ENCODE measurements around the gene HID1. TPM values are rescaled to one million over a fixed set of nuclear protein-coding genes. Genes with fewer than 3 reads are reported as not detected.

The HID1 gene
- total RNA-seq, 1 donor from 2014 or later = 31.6 TPM

- DNase-seq (ENCODE audit: low read depth in 2 of 2) = no peak
These were observed 23.0 kb downstream of the HID1 start for GRCh38 chr17:74949455-74950115.

- DNase-seq (ENCODE audit: low read depth in 2 of 2) = no peak
These were observed 25.4 kb downstream of the HID1 start for GRCh38 chr17:74947041-74947754.

GRCh38 chr17:74946641-74947040 is 25.9 kb downstream of the HID1 start:
- no peak for DNase-seq (ENCODE audit: low read depth in 2 of 2)

- no peak for DNase-seq (ENCODE audit: low read depth in 2 of 2)
These were observed 27.0 kb downstream of the HID1 start for GRCh38 chr17:74945543-74945942.

GRCh38 chr17:74943808-74944522 is 28.6 kb downstream of the HID1 start:
- no peak for DNase-seq (ENCODE audit: low read depth in 2 of 2)

- no peak for DNase-seq (ENCODE audit: low read depth in 2 of 2)
These were observed 31.3 kb downstream of the HID1 start for GRCh38 chr17:74941128-74941725.

- DNase-seq (ENCODE audit: low read depth in 2 of 2) = no peak
These were observed 33.0 kb downstream of the HID1 start for GRCh38 chr17:74939534-74939933.

GRCh38 chr17:74938194-74938950 is 34.2 kb downstream of the HID1 start:
- no peak for DNase-seq (ENCODE audit: low read depth in 2 of 2)

- no peak for DNase-seq (ENCODE audit: low read depth in 2 of 2)
These were observed 35.2 kb downstream of the HID1 start for GRCh38 chr17:74937064-74938051.

GRCh38 chr17:74936470-74936799 is 36.1 kb downstream of the HID1 start:
- no peak for DNase-seq (ENCODE audit: low read depth in 2 of 2)

- DNase-seq (ENCODE audit: low read depth in 2 of 2) = no peak
These were observed 36.7 kb downstream of the HID1 start, which contains the start of gene OTOP3 for GRCh38 chr17:74935585-74936469. OTOP3 (plus strand) TSS chr17:74935898; CDS start chr17:74935922, 24 bp downstream.

- no peak for DNase-seq (ENCODE audit: low read depth in 2 of 2)
These were observed 37.5 kb downstream of the HID1 start for GRCh38 chr17:74935048-74935447.

GRCh38 chr17:74930535-74931036 is 42.0 kb downstream of the HID1 start:
- no peak for DNase-seq (ENCODE audit: low read depth in 2 of 2)

GRCh38 chr17:74928786-74929185 is 43.8 kb downstream of the HID1 start:
- no peak for DNase-seq (ENCODE audit: low read depth in 2 of 2)

- no peak for DNase-seq (ENCODE audit: low read depth in 2 of 2)
These were observed 47.3 kb downstream of the HID1 start for GRCh38 chr17:74925242-74925641.

GRCh38 chr17:74924250-74924948 is 48.2 kb downstream of the HID1 start, which contains the start of gene OTOP2:
OTOP2 (plus strand) TSS chr17:74924273; CDS start chr17:74924633, 360 bp downstream.
- no peak for DNase-seq (ENCODE audit: low read depth in 2 of 2)

GRCh38 chr17:74923538-74924249 is 48.9 kb downstream of the HID1 start:
- DNase-seq (ENCODE audit: low read depth in 2 of 2) = peak; percentile 16 to 57
